Hepatocyte (in vitro differentiated cells): ENCODE data around the gene UROC1. TPM values are rescaled to one million over a fixed set of nuclear protein-coding genes. Genes with fewer than 3 reads are reported as not detected.
A peak's percentile ranks its signal among the peaks of the same experiment; 100 is the strongest.

ENCODE experiments used
- DNase-seq: peaks from one replicate; pipeline ENCODE4 v3.0.0-alpha.2; 2016; ENCODE audit warnings: low spot score
- H2AFZ ChIP-seq: fragments of 200-600 bp; sonication (generic); 2 replicates; pipeline ENCODE4 v1.6.0; 2016; ENCODE audit warnings: antibody characterized with exemption, mild to moderate bottlenecking
- H3K27ac ChIP-seq: fragments of 200-600 bp; sonication (generic); 2 replicates; pipeline ENCODE4 v1.5.1; 2016; ENCODE audit warnings: mild to moderate bottlenecking
- H3K27me3 ChIP-seq: fragments of 200-600 bp; sonication (generic); 2 replicates; pipeline ENCODE4 v1.6.1; 2016
- H3K36me3 ChIP-seq: fragments of 200-600 bp; sonication (generic); replicated peaks from 2 replicates; pipeline ENCODE4 v1.5.1; 2016; ENCODE audit warnings: low read depth; ENCODE audit not compliant: insufficient read depth
- H3K4me1 ChIP-seq: fragments of 200-600 bp; sonication (generic); 2 replicates; pipeline ENCODE4 v1.5.1; 2016; ENCODE audit warnings: mild to moderate bottlenecking, moderate library complexity; ENCODE audit not compliant: insufficient read depth
- H3K4me2 ChIP-seq: fragments of 200-600 bp; sonication (generic); 2 replicates; pipeline ENCODE4 v1.6.0; 2016
- H3K4me3 ChIP-seq: fragments of 200-600 bp; sonication (generic); 2 replicates; pipeline ENCODE4 v1.5.1; 2016; ENCODE audit warnings: mild to moderate bottlenecking
- H3K79me2 ChIP-seq: fragments of 200-600 bp; sonication (generic); 2 replicates; pipeline ENCODE4 v1.6.0; 2017; ENCODE audit warnings: mild to moderate bottlenecking
- H3K9me2 ChIP-seq: fragments of 200-600 bp; sonication (generic); replicated peaks from 2 replicates; pipeline ENCODE4 v1.6.0; 2017; ENCODE audit warnings: mild to moderate bottlenecking; ENCODE audit not compliant: insufficient read depth
- H3K9me3 ChIP-seq: fragments of 200-600 bp; sonication (generic); 2 replicates; pipeline ENCODE4 v1.5.1; 2016; ENCODE audit warnings: low read depth, mild to moderate bottlenecking
- H4K20me1 ChIP-seq: fragments of 200-600 bp; sonication (generic); 2 replicates; pipeline ENCODE4 v1.6.0; 2016; ENCODE audit warnings: mild to moderate bottlenecking; ENCODE audit not compliant: insufficient read depth, poor library complexity, severe bottlenecking
- CTCF ChIP-seq: fragments of 200-600 bp; sonication (generic); IDR thresholded peaks from 2 replicates; pipeline ENCODE4 v1.5.1; 2016; ENCODE audit warnings: antibody characterized with exemption, mild to moderate bottlenecking; ENCODE audit not compliant: poor library complexity
- EZH2 ChIP-seq: fragments of 200-600 bp; sonication (generic); IDR thresholded peaks from 2 replicates; pipeline ENCODE4 v1.6.1; 2016; ENCODE audit warnings: antibody characterized with exemption, mild to moderate bottlenecking, borderline replicate concordance
- EZH2phosphoT487 ChIP-seq: fragments of 200-600 bp; sonication (generic); IDR thresholded peaks from one replicate; pipeline ENCODE4 v1.6.1; 2018; ENCODE audit warnings: antibody characterized with exemption, mild to moderate bottlenecking, low read depth, moderate library complexity; ENCODE audit not compliant: unreplicated experiment, severe bottlenecking
- WGBS: methylation state at CpG from one replicate; pipeline ENCODE4 v1.1.6; 2016; ENCODE audit warnings: low lambda C conversion rate; ENCODE audit errors: missing lambda C conversion rate; 5-methylcytosine and 5-hydroxymethylcytosine counted together
- polyA plus RNA-seq: library from polyadenylated mRNA; unstranded; fragments of >200 nt; fragmentation: Nextera tagmentation; extraction: Ambion mirVana; gene quantifications from 2 replicates; pipeline ENCODE4 v1.2.1, GENCODE V29; 2016
- total RNA-seq: library from RNA; depleted of rRNA; stranded (reverse); fragments of >200 nt; gene quantifications from 2 replicates; pipeline ENCODE4 v1.2.3, GENCODE V29; 2014

Gene UROC1
- total and polyA plus RNA-seq, 2 experiments from 2014 or later = 2.3 to 4.2 TPM

- peak overlapping the region; percentile 87 for H3K27ac ChIP-seq
- H2AFZ ChIP-seq = no peak overlapping the region
- H3K4me2 ChIP-seq = peak overlapping the region; percentile 19
- H3K36me3 ChIP-seq = no peaks in the 10 kb centered on the region
- H3K27me3 ChIP-seq = peaks cover 10% of the 10 kb centered on the region
- H3K9me2 ChIP-seq = no peaks in the 10 kb centered on the region
- H3K9me3 ChIP-seq = no peaks in the 10 kb centered on the region
- WGBS = 86% methylated on average over 8 of the region's 8 CpGs
- no peaks in the 10 kb centered on the region for H4K20me1 ChIP-seq
- TF ChIP-seq CTCF = no peak
- no peak for TF ChIP-seq EZH2
- no peak for TF ChIP-seq EZH2phosphoT487
- peaks cover 2% of the 10 kb centered on the region for H3K79me2 ChIP-seq
- no peak for DNase-seq
- H3K4me3 ChIP-seq = no peak overlapping the region
- H3K4me1 ChIP-seq = peaks cover 48% of the 10 kb centered on the region
Observed at GRCh38 chr3:126525853-126526667, 8.5 kb upstream of the UROC1 start.

GRCh38 chr3:126525091-126525852 is 7.7 kb upstream of the UROC1 start:
- Histone ChIP-seq H3K79me2 (no peaks in the 10 kb centered on the region), H3K4me3 (peak overlapping the region; percentile 52), H3K9me3 (no peaks in the 10 kb centered on the region), H3K4me1 (peaks cover 42% of the 10 kb centered on the region), H2AFZ (no peak overlapping the region), H3K27ac (peak overlapping the region; percentile 87), H3K27me3 (peaks cover 10% of the 10 kb centered on the region), H4K20me1 (no peaks in the 10 kb centered on the region), H3K36me3 (no peaks in the 10 kb centered on the region), H3K4me2 (peak overlapping the region; percentile 95), H3K9me2 (no peaks in the 10 kb centered on the region)
- TF ChIP-seq EZH2 (no peak), CTCF (no peak), EZH2phosphoT487 (no peak)
- DNase-seq = peak; percentile 61
- WGBS = 54% methylated on average over 12 of the region's 12 CpGs

GRCh38 chr3:126524429-126524988 is 6.9 kb upstream of the UROC1 start:
- no peaks in the 10 kb centered on the region for H3K36me3 ChIP-seq
- H3K27ac ChIP-seq = peak overlapping the region; percentile 87
- peak overlapping the region; percentile 68 for H2AFZ ChIP-seq

More at GRCh38 chr3:126524429-126524988, 6.9 kb upstream of the UROC1 start:
- H3K9me2 ChIP-seq = no peaks in the 10 kb centered on the region
- H3K27me3 ChIP-seq = peaks cover 10% of the 10 kb centered on the region
- H4K20me1 ChIP-seq = no peaks in the 10 kb centered on the region
- H3K4me3 ChIP-seq = peak overlapping the region; percentile 52
- H3K4me1 ChIP-seq = peaks cover 36% of the 10 kb centered on the region
- WGBS = 13% methylated on average over 20 of the region's 31 CpGs
- TF ChIP-seq CTCF = no peak
- no peak for TF ChIP-seq EZH2phosphoT487
- no peak for TF ChIP-seq EZH2
- H3K9me3 ChIP-seq = no peaks in the 10 kb centered on the region
- DNase-seq = peak; percentile 62
- H3K4me2 ChIP-seq = peak overlapping the region; percentile 95
- H3K79me2 ChIP-seq = no peaks in the 10 kb centered on the region
